ENCODE data around the gene IP6K3.

Gene IP6K3

GRCh38 chr6:33729059-33729458 is 17.6 kb downstream of the IP6K3 start:
- ChIA-PET POLR2A (no interaction called here), CTCF (no interaction called here)

GRCh38 chr6:33728438-33728837 is 18.3 kb downstream of the IP6K3 start:
- TF ChIP-seq CTCF (IDR thresholded peaks at IDR 0.05; ENCODE audit: control extremely low read depth, extremely low read depth, low read depth, missing control alignments): no peak
- ChIA-PET POLR2A (no interaction called here), CTCF (interaction anchor here (1.1 kb wide), 1 partner anchor 28 kb away, joined by 3 read pairs; no protein-coding TSS in a partner anchor)
- DNase-seq (ENCODE audit: extremely low spot score): no peak

More at GRCh38 chr6:33729059-33729458, 17.6 kb downstream of the IP6K3 start:
- no peak for DNase-seq (ENCODE audit: extremely low spot score)
- no peak for TF ChIP-seq CTCF (IDR thresholded peaks at IDR 0.05; ENCODE audit: control extremely low read depth, extremely low read depth, low read depth, missing control alignments)

- POLR2A ChIA-PET: no interaction called here
- no peak for TF ChIP-seq CTCF (IDR thresholded peaks at IDR 0.05; ENCODE audit: control extremely low read depth, extremely low read depth, low read depth, missing control alignments)
- CTCF ChIA-PET: interaction anchor here (1.1 kb wide), 1 partner anchor 27 kb away, joined by 3 read pairs; no protein-coding TSS in a partner anchor
- DNase-seq (ENCODE audit: extremely low spot score): no peak
These were observed 18.8 kb downstream of the IP6K3 start for GRCh38 chr6:33727932-33728331.

GRCh38 chr6:33727126-33727525 is 19.6 kb downstream of the IP6K3 start:
- ChIA-PET CTCF (interaction anchor here (0.8 to 1.1 kb wide), 2 partner anchors 16 to 26 kb away, joined by 3 read pairs; partner anchors contain the start of gene UQCC2), POLR2A (no interaction called here)
- no peak for TF ChIP-seq CTCF (IDR thresholded peaks at IDR 0.05; ENCODE audit: control extremely low read depth, extremely low read depth, low read depth, missing control alignments)

GRCh38 chr6:33726696-33727095 is 20.0 kb downstream of the IP6K3 start:
- ChIA-PET POLR2A (no interaction called here), CTCF (interaction anchor here (0.8 to 1.3 kb wide), 2 partner anchors 15 to 26 kb away, joined by 3 read pairs; partner anchors contain the start of gene UQCC2)
- no peak for TF ChIP-seq CTCF (IDR thresholded peaks at IDR 0.05; ENCODE audit: control extremely low read depth, extremely low read depth, low read depth, missing control alignments)
- no peak for DNase-seq (ENCODE audit: extremely low spot score)

More at GRCh38 chr6:33727126-33727525, 19.6 kb downstream of the IP6K3 start:
- no peak for DNase-seq (ENCODE audit: extremely low spot score)

- POLR2A ChIA-PET: no interaction called here
- DNase-seq (ENCODE audit: extremely low spot score): no peak
- CTCF ChIA-PET: interaction anchor here (0.7 to 1.3 kb wide), 2 partner anchors 15 to 25 kb away, joined by 3 to 5 read pairs; partner anchors contain the start of gene UQCC2
- no peak for TF ChIP-seq CTCF (IDR thresholded peaks at IDR 0.05; ENCODE audit: control extremely low read depth, extremely low read depth, low read depth, missing control alignments)
These were observed 20.6 kb downstream of the IP6K3 start for GRCh38 chr6:33725891-33726673.
